GM10266 (cell line): ENCODE results near the gene TMEM40.
A peak's percentile ranks its signal among the peaks of the same experiment; 100 is the strongest.

Experiments
- DNase-seq: peaks from one replicate; pipeline ENCODE4 v3.0.0; 2012; ENCODE audit errors: extremely low spot score
- CTCF ChIP-seq: IDR thresholded peaks from 2 replicates; pipeline ENCODE4 v1.5.1; 2012; ENCODE audit warnings: mild to moderate bottlenecking, low read depth; ENCODE audit not compliant: control insufficient read depth, insufficient read depth; ENCODE audit errors: missing control alignments

Gene TMEM40

GRCh38 chr3:12764171-12764776, 5.2 kb upstream of the TMEM40 start:
- no peak for TF ChIP-seq CTCF
- DNase-seq = no peak

GRCh38 chr3:12759693-12760565, 870 bp upstream of the TMEM40 start:
- TF ChIP-seq CTCF = no peak
- no peak for DNase-seq

GRCh38 chr3:12758025-12758781, 856 bp downstream of the TMEM40 start:
- TF ChIP-seq CTCF = no peak
- DNase-seq = peak; percentile 61

- DNase-seq = no peak
- TF ChIP-seq CTCF = no peak
These were observed 2.4 kb downstream of the TMEM40 start for GRCh38 chr3:12756635-12757034.

GRCh38 chr3:12756175-12756574, 2.9 kb downstream of the TMEM40 start:
- DNase-seq = no peak

GRCh38 chr3:12755754-12756153, 3.3 kb downstream of the TMEM40 start:
- no peak for TF ChIP-seq CTCF
- no peak for DNase-seq

More at GRCh38 chr3:12756175-12756574, 2.9 kb downstream of the TMEM40 start:
- no peak for TF ChIP-seq CTCF

DNA sequence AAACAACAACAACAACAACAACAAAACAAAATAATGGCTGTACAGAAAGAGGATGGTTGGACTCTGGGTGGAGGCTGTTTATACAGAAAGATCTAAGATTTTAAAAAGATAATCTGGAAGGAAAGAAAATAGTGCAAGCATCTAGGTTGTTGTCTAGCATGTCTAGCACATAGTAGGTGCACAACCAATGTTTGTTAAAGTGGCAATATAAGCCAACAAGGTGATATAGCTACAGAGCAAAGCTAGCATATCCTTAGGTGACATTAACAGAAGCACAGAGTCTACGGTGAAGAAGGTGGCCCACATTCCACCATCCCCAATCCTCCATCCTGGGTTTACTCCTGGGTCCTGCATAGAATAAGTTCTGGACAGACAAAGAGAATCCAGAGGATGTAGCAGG, 4.7 kb downstream of the TMEM40 start:
- TF ChIP-seq CTCF = no peak
- no peak for DNase-seq
